Gastrocnemius medialis (tissue), 4 donors: ENCODE results near the gene KLHDC8B. TPM values are rescaled to one million over a fixed set of nuclear protein-coding genes. Genes with fewer than 3 reads are reported as not detected.

Experiments
- ATAC-seq, 2 donors: fragments of 150-250 bp; one replicate each; pipeline ENCODE4 v1.9.1; 2016
- DNase-seq, 2 donors: peaks; one replicate each; pipeline ENCODE4 v3.0.0-alpha.2; 2019
- H3K27ac ChIP-seq, 4 donors: fragments of 200-600 bp; sonication (generic); 1 replicate in 1 of 4; 2 replicates in 3 of 4; pipeline ENCODE4 v1.5.1; 2016 to 2018; ENCODE audit warnings: mild to moderate bottlenecking in 2 of 4, moderate library complexity in 1 of 4
- H3K27me3 ChIP-seq, 3 donors: fragments of 200-600 bp; sonication (generic) in 2 of 3; 1 replicate in 1 of 3; 2 replicates in 2 of 3; pipeline versions ENCODE4 v1.5.1 to v1.6.0; 2016 to 2019; ENCODE audit warnings: mild to moderate bottlenecking in 1 of 3, moderate library complexity in 1 of 3
- H3K36me3 ChIP-seq, 2 donors: fragments of 200-600 bp; sonication (generic) in 1 of 2; one replicate each; pipeline ENCODE4 v1.5.1; 2017 to 2018
- H3K4me1 ChIP-seq, 2 donors: fragments of 200-600 bp; sonication (generic) in 1 of 2; one replicate each; pipeline ENCODE4 v1.5.1; 2016 to 2017; ENCODE audit warnings: mild to moderate bottlenecking in 2 of 2
- H3K4me3 ChIP-seq, 4 donors: fragments of 200-600 bp; sonication (generic) in 3 of 4; 1 replicate in 1 of 4; 2 replicates in 3 of 4; pipeline ENCODE4 v1.5.1; 2016 to 2019; ENCODE audit warnings: mild to moderate bottlenecking in 2 of 4
- H3K9me3 ChIP-seq, 3 donors: fragments of 200-600 bp; sonication (generic) in 2 of 3; 1 replicate in 1 of 3; 2 replicates in 2 of 3; pipeline ENCODE4 v1.5.1; 2016 to 2019
- CTCF ChIP-seq, 5 experiments: fragments of 450-650 bp in 3 of 5; fragments of 200-600 bp in 2 of 5; sonication (generic) in 2 of 5; IDR thresholded peaks in 4 of 5; conservative IDR thresholded peaks in 1 of 5; 1 replicate in 4 of 5; 2 replicates in 1 of 5; pipeline ENCODE4 v1.5.1; 2016 to 2019; ENCODE audit warnings: antibody characterized with exemption in 5 of 5, mild to moderate bottlenecking in 3 of 5, moderate library complexity in 3 of 5
- POLR2A ChIP-seq, 2 donors: fragments of 450-650 bp; IDR thresholded peaks; one replicate each; pipeline ENCODE4 v1.6.1; 2017; ENCODE audit warnings: antibody characterized with exemption in 2 of 2, mild to moderate bottlenecking in 2 of 2, moderate library complexity in 2 of 2
- in situ Hi-C, 4 donors: fragments of 200-750 bp; cut with MboI; loops; one replicate each; pipeline versions ENCODE4 v1.15.0 to v1.8.0; 2017; ENCODE audit warnings: low sequenced_read_pairs in 4 of 4
- intact Hi-C: fragments of 100-400 bp; cut with DNase I; formaldehyde crosslinking; loops from one replicate; pipeline ENCODE4 v1.15.1; 2023; ENCODE audit warnings: low total_unique reads
- total RNA-seq, 4 donors: library from RNA; depleted of rRNA; stranded (reverse); fragments of >200 nt; gene quantifications; one replicate each; pipeline versions ENCODE4 v1.1.0 to v1.2.3, GENCODE V29; 2016

KLHDC8B gene
- total RNA-seq, 4 donors from 2014 or later: 15.8 to 35.8 (median 26.0) TPM

DNA sequence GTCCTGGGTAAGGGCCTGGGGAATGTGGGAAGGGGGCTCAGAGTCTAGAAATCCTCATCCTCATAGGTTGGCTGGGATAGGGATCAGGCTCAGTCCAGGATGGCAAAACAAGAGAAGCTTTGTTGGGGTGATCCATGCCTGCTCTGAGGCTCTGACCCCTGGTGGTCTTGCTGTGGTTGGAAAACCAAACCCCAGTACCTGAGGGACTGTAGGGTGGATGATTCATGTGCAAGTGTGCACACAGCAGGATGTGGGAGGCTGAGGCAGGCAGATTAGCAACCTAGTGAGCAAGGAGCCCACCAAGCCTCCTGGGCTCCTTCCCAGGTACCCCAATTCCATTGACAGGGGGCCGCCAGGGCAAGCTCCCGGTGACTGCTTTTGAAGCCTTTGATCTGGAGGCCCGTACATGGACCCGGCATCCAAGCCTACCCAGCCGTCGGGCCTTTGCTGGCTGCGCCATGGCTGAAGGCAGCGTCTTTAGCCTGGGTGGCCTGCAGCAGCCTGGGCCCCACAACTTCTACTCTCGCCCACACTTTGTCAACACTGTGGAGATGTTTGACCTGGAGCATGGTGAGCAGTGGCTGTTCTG lies 3.1 kb downstream of the KLHDC8B start:
- intact Hi-C loops: no loop called here
- DNase-seq: no peak
- Histone ChIP-seq H3K9me3 (no peaks in the 10 kb centered on the region), H3K4me3 (no peak overlapping the region), H3K27me3 (no peaks in the 10 kb centered on the region), H3K4me1 (peaks cover 33 to 39% of the 10 kb centered on the region in 2 donors), H3K27ac (peak overlapping the region; percentile 81 to 90 (median 88)), H3K36me3 (peaks cover 0 to 30% of the 10 kb centered on the region in 2 donors)
- no peak for TF ChIP-seq CTCF (IDR thresholded peaks at IDR 0.05 in 4 of 5, conservative IDR thresholded peaks at IDR 0.05 in 1 of 5)
- TF ChIP-seq POLR2A (IDR thresholded peaks at IDR 0.05): no peak
- ATAC-seq: no peak
- in situ Hi-C loops: loop anchor here in 1 of 4 donors (10.0 kb wide), 1 partner anchor 100 kb away; the partner anchor contains the start of gene C3orf62

- intact Hi-C loops (no loop called here), in situ Hi-C loops (loop anchor here in 1 of 4 donors (10.0 kb wide), 1 partner anchor 99 kb away; the partner anchor contains the start of gene C3orf62)
- Histone ChIP-seq H3K27me3 (no peaks in the 10 kb centered on the region), H3K36me3 (peaks cover 0 to 30% of the 10 kb centered on the region in 2 donors), H3K4me1 (peaks cover 31 to 37% of the 10 kb centered on the region in 2 donors), H3K27ac (no peak overlapping the region), H3K9me3 (no peaks in the 10 kb centered on the region), H3K4me3 (no peak overlapping the region)
- DNase-seq (no peak), ATAC-seq (no peak)
- TF ChIP-seq CTCF (IDR thresholded peaks at IDR 0.05 in 4 of 5, conservative IDR thresholded peaks at IDR 0.05 in 1 of 5): no peak
- TF ChIP-seq POLR2A (IDR thresholded peaks at IDR 0.05): no peak
Measured at GRCh38 chr3:49175530-49175929, 4.1 kb downstream of the KLHDC8B start.

DNA sequence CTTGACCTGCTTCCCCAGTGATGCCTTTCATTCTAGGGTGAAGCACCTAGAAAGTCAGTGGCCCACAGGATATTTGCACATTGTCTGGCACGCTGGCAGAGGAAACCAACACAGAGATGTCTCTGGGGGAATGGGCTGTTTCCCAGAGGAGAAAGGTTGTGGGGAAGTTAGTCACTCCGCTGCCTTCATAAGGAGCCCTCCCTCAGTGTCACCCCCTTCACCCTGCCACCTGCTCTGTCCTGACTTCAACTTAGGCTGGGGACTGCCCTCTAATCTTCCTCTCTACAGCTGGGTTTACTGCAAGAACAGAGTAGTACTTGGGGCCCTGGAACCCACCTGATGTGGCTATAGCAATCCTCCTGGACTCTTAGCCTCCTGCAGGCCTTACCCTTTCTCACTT lies 5.7 kb downstream of the KLHDC8B start:
- no peaks in the 10 kb centered on the region for H3K27me3 ChIP-seq
- TF ChIP-seq POLR2A (IDR thresholded peaks at IDR 0.05): no peak
- TF ChIP-seq CTCF (IDR thresholded peaks at IDR 0.05 in 4 of 5, conservative IDR thresholded peaks at IDR 0.05 in 1 of 5): no peak
- H3K4me3 ChIP-seq: no peak overlapping the region
- ATAC-seq: no peak
- peaks cover 0 to 30% of the 10 kb centered on the region in 2 donors for H3K36me3 ChIP-seq
- no peaks in the 10 kb centered on the region for H3K9me3 ChIP-seq
- peak overlapping the region in 2 of 4 donors; percentile 5 to 10 for H3K27ac ChIP-seq
- intact Hi-C loops: no loop called here
- no peak for DNase-seq
- H3K4me1 ChIP-seq: peaks cover 22 to 33% of the 10 kb centered on the region in 2 donors
- in situ Hi-C loops: loop anchor here in 1 of 4 donors (10.0 kb wide), 1 partner anchor 98 kb away; the partner anchor contains the start of gene C3orf62

DNA sequence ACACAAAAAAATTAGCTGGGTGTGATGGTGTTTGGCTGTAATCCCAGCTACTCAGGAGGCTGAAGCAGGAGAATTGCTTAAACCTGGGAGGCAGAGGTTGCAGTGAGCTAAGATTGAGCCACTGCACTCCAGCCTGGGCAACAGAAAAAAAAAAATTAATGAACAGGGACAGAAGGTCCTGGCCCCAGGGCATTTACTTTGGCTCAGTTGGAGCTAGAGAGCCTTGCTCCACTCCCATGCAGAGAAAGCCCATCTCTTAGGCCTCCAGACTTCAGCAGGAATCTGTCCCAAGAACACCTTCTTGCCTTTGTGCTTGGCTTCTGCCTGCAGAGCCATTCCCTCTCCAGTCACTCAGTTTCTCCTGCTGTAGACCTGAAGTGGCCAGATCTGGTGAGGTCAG lies 8.7 kb downstream of the KLHDC8B start:
- no peak for TF ChIP-seq CTCF (IDR thresholded peaks at IDR 0.05 in 4 of 5, conservative IDR thresholded peaks at IDR 0.05 in 1 of 5)
- TF ChIP-seq POLR2A (IDR thresholded peaks at IDR 0.05): no peak
- intact Hi-C loops: no loop called here
- no peak overlapping the region for H3K27ac ChIP-seq
- in situ Hi-C loops: no loop called here
- H3K4me3 ChIP-seq: no peak overlapping the region
- H3K27me3 ChIP-seq: no peaks in the 10 kb centered on the region
- peaks cover 0 to 4% of the 10 kb centered on the region in 2 donors for H3K4me1 ChIP-seq
- DNase-seq (no peak), ATAC-seq (no peak)
- peaks cover 0 to 17% of the 10 kb centered on the region in 2 donors for H3K36me3 ChIP-seq
- H3K9me3 ChIP-seq: no peaks in the 10 kb centered on the region
